HG02623 (cell line): Measurements from ENCODE around the gene MAT2A.

Experiments used
- ATAC-seq: cut with Tn5 transposase; IDR thresholded peaks from one replicate; pipeline ENCODE4 v1.9.1; 2021; ENCODE audit warnings: moderate library complexity; ENCODE audit not compliant: unreplicated experiment

MAT2A gene

DNA sequence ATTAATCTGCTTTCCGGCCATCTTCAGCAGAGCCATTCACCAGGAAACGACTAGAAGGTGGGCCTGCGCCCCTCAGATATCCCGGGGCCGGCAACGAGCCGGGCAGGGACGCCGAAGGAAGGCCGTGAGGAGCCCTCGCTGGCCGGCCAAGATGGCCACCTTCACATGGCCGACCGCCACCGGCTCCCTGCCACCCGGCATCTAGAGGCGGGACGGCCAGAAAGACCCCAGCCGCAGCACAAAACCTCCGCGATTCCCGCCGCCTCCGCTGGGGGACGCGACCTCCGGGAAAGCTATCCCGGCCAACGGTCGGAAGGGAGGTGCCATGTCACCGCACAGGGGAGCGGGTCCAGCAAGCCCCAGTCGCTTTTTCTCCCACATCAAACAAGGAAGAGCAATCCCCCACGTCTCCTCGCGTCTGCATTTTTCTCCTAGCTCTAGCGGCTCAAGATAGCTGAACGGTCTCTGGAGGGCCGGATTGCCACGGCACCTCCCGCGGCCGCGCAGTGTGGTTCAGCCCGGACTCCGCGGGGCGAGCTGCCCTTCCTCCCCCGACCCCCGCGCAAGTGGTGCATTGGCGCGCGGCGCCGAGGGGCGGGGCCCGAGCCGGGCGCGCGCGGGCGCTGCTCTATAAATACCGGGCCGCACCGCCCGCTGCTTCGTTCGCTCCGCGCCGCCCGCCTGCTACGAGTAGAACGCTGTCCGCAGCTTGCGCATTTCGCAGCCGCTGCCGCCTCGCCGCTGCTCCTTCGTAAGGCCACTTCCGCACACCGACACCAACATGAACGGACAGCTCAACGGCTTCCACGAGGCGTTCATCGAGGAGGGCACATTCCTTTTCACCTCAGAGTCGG lies at the start of gene MAT2A:
Gene MAT2A, plus strand, starts transcription at position 662 of the 854 bp plus-strand sequence. Its CDS starts 120 bp downstream, at position 782.
- peak; percentile 67 for ATAC-seq

DNA sequence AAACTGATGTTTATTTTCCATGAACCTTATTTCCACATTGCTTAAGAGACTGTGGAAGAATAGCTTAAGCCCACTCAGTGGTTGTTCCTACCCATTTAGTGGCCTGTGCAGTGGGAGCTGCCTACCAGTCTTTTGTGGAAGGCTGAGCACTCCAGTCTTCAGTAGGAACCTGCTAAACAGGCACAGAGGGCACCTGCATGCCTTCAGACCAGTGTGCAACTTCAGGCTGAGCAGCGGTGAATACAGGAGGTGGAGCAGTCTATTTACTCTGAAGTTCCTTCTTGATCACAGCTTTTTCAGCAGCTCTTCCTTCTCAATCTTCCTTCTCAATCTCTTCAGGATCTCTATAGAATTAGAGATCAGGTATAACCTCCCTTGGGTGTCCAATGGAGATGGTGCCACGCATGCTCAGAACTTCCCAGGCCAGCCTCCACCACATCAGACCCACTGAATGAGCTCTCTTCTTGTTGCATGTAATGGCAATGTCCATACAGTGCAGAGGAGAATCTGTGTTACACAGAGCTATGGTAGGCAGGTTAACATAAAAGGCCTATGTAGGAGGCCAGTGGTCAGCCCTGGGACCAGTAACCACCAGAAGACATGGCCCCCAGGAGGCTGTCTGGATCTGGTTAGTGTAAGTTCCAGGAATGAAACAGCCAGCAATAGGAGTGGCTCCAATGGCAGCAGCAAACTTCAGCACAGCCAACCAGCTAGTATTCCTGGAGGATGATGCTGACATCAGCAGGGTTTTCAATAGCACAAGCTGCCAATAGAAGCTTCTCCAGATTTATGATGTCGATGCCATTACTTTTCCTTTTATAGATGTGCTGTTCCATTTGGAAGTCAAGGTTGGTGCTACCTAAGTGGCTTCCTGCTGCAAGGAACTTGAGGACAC lies 47.9 kb upstream of the MAT2A start:
- ATAC-seq: no peak

DNA sequence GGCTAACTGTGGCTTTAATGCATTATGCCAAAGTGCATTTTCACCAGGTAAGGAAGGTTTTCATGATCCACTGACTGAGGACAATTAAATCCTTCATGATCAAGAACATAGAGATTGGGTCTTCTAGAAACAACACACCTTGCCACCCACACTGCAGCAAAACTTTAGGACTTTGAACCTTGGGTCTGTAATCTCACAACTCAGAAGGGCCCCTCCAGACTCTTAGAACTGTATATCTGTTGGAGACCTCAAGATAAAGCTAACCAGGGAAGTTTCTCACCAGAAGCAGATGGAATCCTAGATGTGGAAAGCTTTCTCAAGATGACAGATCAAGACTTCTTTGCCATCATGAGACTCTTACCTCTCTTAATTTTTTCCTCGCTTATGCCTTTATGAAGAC lies 42.5 kb upstream of the MAT2A start:
- no peak for ATAC-seq

GRCh38 chr2:85497944-85498630 lies 40.9 kb upstream of the MAT2A start:
- no peak for ATAC-seq

DNA sequence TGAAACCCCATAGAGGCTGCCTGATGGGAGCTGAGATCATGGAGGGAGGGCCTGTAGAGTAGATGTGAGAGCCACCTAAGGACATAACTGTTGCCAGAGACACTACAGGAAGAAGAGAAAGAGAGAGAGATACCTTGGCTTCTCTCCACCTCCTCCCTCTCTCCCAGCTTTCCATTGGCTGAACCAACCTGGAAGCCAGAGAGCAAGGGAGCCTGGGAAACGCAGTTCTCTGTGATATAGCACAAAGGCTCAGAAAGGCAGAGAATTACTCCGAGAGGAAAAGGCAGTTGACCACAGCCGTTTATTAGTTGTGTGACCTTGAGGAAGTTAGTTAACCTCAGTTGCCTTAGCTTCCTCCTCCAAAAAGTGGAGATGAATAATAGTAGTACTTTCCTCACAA lies 37.7 kb upstream of the MAT2A start:
- ATAC-seq: no peak

GRCh38 chr2:85502720-85503119 lies 36.2 kb upstream of the MAT2A start:
- no peak for ATAC-seq

- no peak for ATAC-seq
Measured at GRCh38 chr2:85503168-85503850, 35.7 kb upstream of the MAT2A start.

DNA sequence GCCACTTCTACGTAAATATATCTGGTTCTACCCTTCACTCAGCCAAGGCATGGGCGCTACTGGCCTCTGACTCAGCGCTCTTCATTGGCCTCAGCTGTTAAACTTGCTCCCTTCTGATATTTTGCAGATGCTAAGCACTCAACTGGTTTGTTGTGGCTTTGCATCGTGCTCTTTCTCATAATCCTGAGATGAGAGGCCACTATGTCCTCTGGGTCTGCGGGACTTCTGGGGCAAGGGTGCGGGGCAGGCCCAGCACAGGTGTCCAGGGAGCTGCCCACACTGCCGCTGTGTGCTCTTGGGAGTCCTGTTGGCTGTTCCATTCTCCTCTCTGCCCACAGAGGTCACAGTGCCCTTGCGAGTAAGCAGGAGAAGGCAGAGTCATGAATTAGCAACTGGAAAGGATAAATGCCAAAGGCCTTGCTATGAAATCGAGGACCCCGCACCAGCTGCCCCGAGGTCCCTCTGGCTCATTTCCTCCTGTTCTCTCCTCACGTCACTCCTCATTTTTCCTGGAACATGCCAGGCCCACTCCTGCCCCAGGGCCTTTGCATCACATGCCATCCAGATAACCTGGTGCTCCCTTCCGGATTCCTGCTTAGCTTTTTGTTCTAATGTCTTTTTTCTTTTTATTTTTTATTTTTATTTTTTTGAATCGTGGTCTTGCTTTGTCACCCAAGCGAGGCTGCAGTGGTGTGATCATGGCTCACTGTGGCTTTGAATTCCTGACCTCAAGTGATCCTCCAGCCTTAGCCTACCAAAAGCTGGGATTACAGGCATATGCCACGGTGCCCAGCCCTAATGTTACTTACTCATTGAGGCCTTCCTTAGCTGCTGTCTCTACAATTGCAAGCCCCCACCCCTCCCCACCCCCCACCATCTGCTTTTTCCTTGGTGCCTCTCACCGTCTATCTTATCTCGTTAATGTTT lies 34.9 kb upstream of the MAT2A start:
- ATAC-seq: no peak

DNA sequence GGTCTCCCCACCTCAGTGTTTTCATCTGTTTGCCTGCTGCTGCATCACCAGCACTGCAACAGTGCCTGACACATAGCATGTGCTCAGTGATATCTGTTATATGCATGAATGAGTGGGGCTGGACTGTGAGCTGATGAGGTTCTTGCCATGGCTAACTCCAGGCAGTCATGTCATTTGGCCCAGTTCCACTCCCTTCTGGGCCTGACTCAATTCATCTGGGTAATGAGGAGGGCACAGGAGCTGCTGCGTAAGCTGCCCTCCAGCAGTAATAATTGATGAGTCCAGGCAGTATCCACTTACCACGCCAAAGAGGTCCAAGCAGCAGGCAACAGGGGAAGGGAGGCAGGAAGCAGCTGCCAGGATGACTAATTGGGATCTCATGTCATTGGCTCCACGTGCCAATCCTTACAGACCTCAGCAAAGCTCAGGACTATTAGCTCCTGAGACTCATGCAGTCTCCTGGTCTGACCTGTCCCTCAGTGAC lies 34.1 kb upstream of the MAT2A start:
- no peak for ATAC-seq

GRCh38 chr2:85505551-85506238 lies 33.3 kb upstream of the MAT2A start:
- no peak for ATAC-seq

DNA sequence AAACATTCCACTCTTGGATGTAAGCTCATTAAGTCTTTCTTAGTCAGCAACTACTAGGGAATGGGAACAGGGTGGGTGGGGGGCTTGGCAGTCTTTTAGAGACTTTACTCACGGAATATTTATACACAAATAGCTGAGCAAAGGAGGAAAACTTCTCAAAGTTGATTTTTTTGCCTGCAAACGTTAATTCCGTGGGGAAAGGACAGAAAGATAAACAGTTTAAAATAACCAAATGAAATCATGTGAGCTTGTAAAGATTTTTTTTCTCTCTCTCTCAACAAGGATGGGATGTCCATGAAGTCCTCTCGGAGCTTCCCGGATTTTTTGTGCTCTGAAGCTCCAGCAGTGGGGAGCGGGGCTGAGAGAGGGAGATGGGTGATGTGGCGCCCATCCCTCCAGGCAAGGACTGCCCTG lies 32.2 kb upstream of the MAT2A start:
- ATAC-seq: no peak

DNA sequence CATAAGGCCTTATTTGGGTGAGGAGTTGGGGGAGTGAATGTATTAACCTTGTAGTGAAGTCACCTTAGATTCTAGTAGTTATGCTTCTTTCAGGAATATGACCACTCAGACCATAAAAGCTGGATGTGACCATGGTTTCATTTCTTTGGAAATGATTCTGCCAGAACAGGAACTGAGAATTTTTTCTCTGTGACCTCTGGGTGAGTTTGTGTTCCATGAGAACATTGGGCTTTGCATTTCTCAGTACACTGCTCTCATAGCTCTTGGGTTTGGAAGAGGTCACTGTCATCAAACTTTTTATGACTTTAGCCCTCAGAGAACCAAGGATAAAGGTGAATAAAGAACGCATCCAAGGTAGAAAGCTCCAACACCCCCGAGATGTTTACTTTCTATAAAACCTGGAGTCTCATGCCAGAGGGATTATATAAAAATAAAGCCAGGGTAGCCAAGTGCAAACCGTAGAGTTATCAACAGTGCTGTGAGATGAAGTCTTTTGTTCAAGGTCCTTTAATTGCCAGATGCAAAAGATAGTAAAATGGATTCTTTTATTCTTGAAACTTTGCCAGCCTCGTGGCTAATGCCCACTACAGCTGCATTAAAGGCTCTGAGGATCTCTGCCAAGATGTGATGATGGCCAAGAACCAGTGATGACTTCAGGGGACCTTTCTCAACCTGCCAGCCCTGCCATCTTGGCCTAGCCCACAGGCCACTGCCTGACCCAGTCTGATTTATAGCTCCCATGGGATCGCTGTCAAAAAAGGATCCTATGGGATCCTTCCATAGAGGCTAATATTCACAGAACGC lies 27.8 kb upstream of the MAT2A start:
- ATAC-seq: no peak

GRCh38 chr2:85514323-85514722 lies 24.6 kb upstream of the MAT2A start:
- no peak for ATAC-seq

DNA sequence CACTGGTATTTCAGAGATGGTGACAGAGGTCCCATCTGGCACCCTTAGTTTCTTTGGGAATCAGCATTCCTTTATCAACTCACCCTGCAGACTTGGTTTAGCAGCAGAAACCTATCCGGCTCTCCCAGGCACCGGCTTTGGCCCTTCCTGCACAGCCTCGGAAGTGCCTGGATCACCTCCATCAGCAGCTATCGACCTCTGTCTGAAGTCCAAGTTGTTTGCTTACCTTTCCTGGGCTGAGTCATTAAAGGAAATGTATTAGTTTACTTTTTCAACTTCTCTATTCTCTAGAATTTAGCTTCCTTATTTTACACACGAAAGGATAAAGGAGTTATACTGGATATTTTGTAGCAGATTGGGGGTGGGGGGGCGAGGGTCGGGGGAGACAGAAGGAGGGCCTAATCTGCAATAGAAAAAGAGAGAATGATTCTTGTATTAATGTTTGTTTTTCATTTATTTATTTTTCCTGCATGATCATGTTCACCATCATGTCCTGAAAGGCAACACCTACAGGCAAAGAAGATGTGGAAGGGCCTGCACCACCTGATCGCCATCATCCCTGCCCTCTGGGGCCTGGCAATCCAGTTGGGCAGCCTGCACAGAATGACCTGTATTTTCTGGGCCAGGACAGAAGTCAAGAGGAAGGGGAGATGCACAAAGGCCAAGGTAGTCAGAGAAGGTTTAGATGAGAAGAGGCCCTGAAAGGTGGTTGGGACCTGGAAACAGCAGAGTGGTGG lies 22.1 kb upstream of the MAT2A start:
- no peak for ATAC-seq

DNA sequence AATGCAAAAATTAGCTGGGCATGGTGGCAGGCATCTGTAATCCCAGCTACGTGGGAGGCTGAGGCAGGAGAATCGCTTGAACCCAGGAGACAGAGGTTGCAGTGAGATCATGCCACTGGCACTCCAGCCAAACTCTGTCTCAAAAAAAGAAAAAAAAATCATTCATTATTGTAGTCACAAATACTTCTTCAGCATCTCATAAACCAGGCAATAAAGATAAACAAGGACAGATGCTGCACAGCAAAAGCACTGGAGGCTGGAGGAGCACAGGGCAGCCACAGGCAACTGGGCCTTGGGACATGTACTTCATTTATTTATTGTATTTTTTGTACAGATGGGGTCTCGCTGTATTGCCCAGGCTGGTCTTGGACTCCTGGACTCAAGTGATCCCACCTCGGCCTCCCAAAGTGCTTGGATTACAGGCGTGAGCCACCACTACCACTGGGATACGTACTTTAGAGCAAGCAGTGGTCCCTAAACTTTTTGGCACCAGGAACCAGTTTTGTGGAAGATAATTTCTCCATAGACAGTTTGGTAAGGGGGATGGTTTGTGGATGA lies 16.8 kb upstream of the MAT2A start:
- no peak for ATAC-seq

GRCh38 chr2:85523062-85523902 lies 15.7 kb upstream of the MAT2A start:
- no peak for ATAC-seq
